Activated naive CD8-positive, alpha-beta T cell treated with anti-CD3 and anti-CD28 coated beads, Interleukin-2, amount 50 U/mL, for 16 hours (primary cell): ENCODE measurements around the gene EFNA1.

ENCODE experiments used
- DNase-seq: peaks from one replicate; pipeline ENCODE4 v3.0.0-alpha.2; 2020; ENCODE audit warnings: low read depth, low spot score

EFNA1 gene

GRCh38 chr1:155127105-155127966 is at the start of gene EFNA1:
EFNA1 (plus strand) TSS chr1:155127876; CDS start chr1:155127978, 102 bp downstream.
- no peak for DNase-seq

- no peak for DNase-seq
Observed at GRCh38 chr1:155078469-155079209, 49.0 kb upstream of the EFNA1 start, which contains the start of gene EFNA3. EFNA3 (plus strand) TSS chr1:155078837; CDS start chr1:155078942, 105 bp downstream.

- DNase-seq, result no peak
Observed at GRCh38 chr1:155079210-155079486, 48.5 kb upstream of the EFNA1 start.

- no peak for DNase-seq
Observed at GRCh38 chr1:155079487-155080311, 48.0 kb upstream of the EFNA1 start.

- DNase-seq, result no peak
Observed at GRCh38 chr1:155080312-155081228, 47.1 kb upstream of the EFNA1 start.

- DNase-seq, result no peak
Observed at GRCh38 chr1:155081472-155082300, 46.0 kb upstream of the EFNA1 start.

GRCh38 chr1:155082301-155083051 is 45.2 kb upstream of the EFNA1 start:
- no peak for DNase-seq

GRCh38 chr1:155083052-155083541 is 44.6 kb upstream of the EFNA1 start:
- DNase-seq, result no peak

GRCh38 chr1:155083865-155084721 is 43.6 kb upstream of the EFNA1 start:
- no peak for DNase-seq

- DNase-seq, result peak; percentile 79
Observed at GRCh38 chr1:155084722-155085503, 42.8 kb upstream of the EFNA1 start.

- DNase-seq, result peak; percentile 53
Observed at GRCh38 chr1:155085504-155086127, 42.1 kb upstream of the EFNA1 start.

- peak; percentile 59 for DNase-seq
Observed at GRCh38 chr1:155086128-155086741, 41.4 kb upstream of the EFNA1 start.

- no peak for DNase-seq
Observed at GRCh38 chr1:155086856-155087535, 40.7 kb upstream of the EFNA1 start.

- peak; percentile 63 for DNase-seq
Observed at GRCh38 chr1:155091071-155092051, 36.3 kb upstream of the EFNA1 start.

- DNase-seq, result no peak
Observed at GRCh38 chr1:155092131-155092530, 35.5 kb upstream of the EFNA1 start.
